Measurements from ENCODE around the gene SLC13A2.

DNA sequence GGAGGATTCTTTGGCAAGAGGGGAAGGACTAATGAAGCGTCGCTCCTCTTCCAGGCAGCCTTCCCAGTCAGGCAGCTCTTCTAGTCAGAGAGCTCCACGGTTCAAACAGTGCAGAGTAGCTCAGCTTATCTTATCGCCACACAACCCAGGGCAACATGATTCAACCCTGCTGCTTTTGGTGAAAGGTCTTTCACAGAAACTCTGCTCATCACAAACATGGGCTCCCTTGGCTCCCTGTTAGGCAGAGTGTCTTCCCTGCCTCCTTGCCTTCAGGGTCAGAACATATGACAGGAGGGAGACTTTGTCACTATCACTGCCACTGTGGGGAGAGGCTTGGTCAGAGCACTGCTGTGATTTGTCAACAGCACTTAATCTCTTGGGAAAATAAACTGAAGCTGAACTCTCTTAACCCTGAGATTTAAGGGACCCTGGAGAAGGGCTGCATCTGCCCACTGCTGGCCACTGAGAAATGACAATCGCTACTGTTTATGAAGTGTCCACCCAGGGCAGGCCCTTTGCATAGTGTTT lies 6.9 kb upstream of the SLC13A2 start:
- TF ChIP-seq YY1 (IDR thresholded peaks at IDR 0.05; ENCODE audit: insufficient read depth, insufficient read length) = no peak
- TF ChIP-seq ZNF274 (IDR thresholded peaks at IDR 0.05; ENCODE audit: low read depth, low read length) = no peak
- TF ChIP-seq SUZ12 (IDR thresholded peaks at IDR 0.05; ENCODE audit: extremely low read depth, insufficient read depth, insufficient read length) = no peak
